Stomach (tissue), 9 donors: ENCODE data around the gene SEMA6A. TPM values are rescaled to one million over a fixed set of nuclear protein-coding genes. Genes with fewer than 3 reads are reported as not detected.

Experiments used
- DNase-seq, 2 donors: peaks; one replicate each; pipeline versions ENCODE4 v3.0.0 to v3.0.0-alpha.2; 2013 to 2019
- H3K27ac ChIP-seq, 5 donors: fragments of 200-600 bp in 4 of 5; sonication (generic) in 4 of 5; one replicate each; pipeline ENCODE4 v1.5.1; 2013 to 2019; ENCODE audit warnings: mild to moderate bottlenecking in 1 of 5, moderate library complexity in 1 of 5
- H3K27me3 ChIP-seq, 3 donors: fragments of 200-600 bp; sonication (generic); one replicate each; pipeline ENCODE4 v1.5.1; 2017 to 2019; ENCODE audit warnings: mixed run types in 1 of 3
- H3K36me3 ChIP-seq, 4 donors: fragments of 200-600 bp; sonication (generic); 1 replicate in 3 of 4; 2 replicates in 1 of 4; pipeline ENCODE4 v1.5.1; 2016 to 2019
- H3K4me1 ChIP-seq, 4 donors: fragments of 200-600 bp; sonication (generic); one replicate each; pipeline ENCODE4 v1.5.1; 2016 to 2019
- H3K4me3 ChIP-seq, 4 donors: fragments of 200-600 bp; sonication (generic) in 3 of 4; one replicate each; pipeline ENCODE4 v1.5.1; 2016 to 2019; ENCODE audit warnings: mild to moderate bottlenecking in 1 of 4
- H3K9me3 ChIP-seq, 4 donors: fragments of 200-600 bp; sonication (generic); one replicate each; pipeline ENCODE4 v1.5.1; 2016 to 2019
- EP300 ChIP-seq: sonication (generic); formaldehyde crosslinking; IDR thresholded peaks from one replicate; pipeline ENCODE4 v1.6.1; 2017; ENCODE audit warnings: antibody characterized with exemption
- POLR2A ChIP-seq, 4 donors: fragments of 450-650 bp; IDR thresholded peaks; one replicate each; pipeline ENCODE4 v1.6.1; 2016; ENCODE audit warnings: antibody characterized with exemption in 4 of 4, control low read depth in 2 of 4, mild to moderate bottlenecking in 1 of 4, moderate library complexity in 1 of 4
- POLR2AphosphoS5 ChIP-seq, 3 donors: sonication (generic); formaldehyde crosslinking; IDR thresholded peaks; one replicate each; pipeline ENCODE4 v1.6.1; 2016; ENCODE audit warnings: antibody characterized with exemption in 3 of 3
- WGBS, 5 donors: extraction: QIAGEN DNeasy Blood & Tissue Kit in 3 of 5; methylation state at CpG; one replicate each; pipeline versions ENCODE4 v1.1.5 to v1.1.7; 2013 to 2018; 5-methylcytosine and 5-hydroxymethylcytosine counted together
- intact Hi-C: fragments of 100-400 bp; cut with DNase I; formaldehyde crosslinking; loops from one replicate; pipeline ENCODE4 v1.15.1; 2023; ENCODE audit warnings: low total_unique reads
- polyA plus RNA-seq, 3 donors: library from polyadenylated mRNA; stranded (reverse); fragments of 200-250 nt; gene quantifications; one replicate each; pipeline ENCODE4 v1.2.3, GENCODE V29; 2013
- total RNA-seq, 5 donors: library from RNA; depleted of rRNA; stranded (reverse); fragments of >200 nt; gene quantifications; one replicate each; pipeline versions ENCODE4 v1.1.0 to v1.2.3, GENCODE V29; 2014 to 2016
- TF ChIP-seq, protein P1 (sequence below), 7 experiments: fragments of 450-650 bp in 4 of 7; fragments of 200-600 bp in 3 of 7; sonication (generic) in 3 of 7; IDR thresholded peaks; one replicate each; pipeline ENCODE4 v1.5.1; 2016 to 2019; ENCODE audit warnings: antibody characterized with exemption in 7 of 7, control low read depth in 2 of 7, mild to moderate bottlenecking in 1 of 7
- donor health status: healthy with polysubstance abuse.
- donor health status: Bipolar disorder and iron deficiency.
- donor health status: healthy.

SEMA6A gene
- total and polyA plus RNA-seq, 8 donors, result 0.37 to 37.5 (median 11.0) TPM

DNA sequence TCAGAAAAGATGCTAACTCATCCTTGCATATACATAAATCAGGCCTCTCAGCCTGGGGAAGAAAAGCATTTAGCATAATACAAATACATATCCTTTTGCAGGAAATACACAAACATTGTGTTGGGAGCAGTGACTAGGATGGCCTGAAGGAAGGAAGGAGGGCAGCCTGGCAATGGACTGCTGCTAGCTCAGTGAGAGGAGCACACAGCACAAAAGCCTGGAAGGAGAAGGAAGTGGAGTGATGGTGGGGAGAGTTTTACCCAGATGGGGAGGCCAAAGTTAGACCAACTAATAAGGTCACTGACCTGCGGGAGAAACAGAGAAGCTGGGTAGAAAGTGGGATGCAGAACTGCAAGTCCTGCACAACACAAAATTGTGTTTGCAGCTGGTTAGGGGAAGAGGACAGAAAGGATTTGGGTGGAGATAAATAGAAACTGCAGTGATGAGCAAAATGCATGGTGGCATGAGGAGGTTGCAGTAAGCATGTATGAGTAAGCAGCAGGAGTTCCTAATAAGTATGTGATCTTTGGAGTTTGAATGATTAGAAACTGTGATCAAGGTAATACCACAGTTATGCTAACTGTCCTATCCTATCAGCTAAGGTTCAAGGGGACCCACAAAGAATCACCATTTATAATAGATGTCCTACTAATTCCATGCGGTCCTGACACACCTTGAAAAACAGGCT lies 39.5 kb downstream of the SEMA6A start:
- 80 to 95% (median 90%) methylated on average over 2 of the region's 2 CpGs for WGBS, 5 donors
- TF ChIP-seq POLR2AphosphoS5 (IDR thresholded peaks at IDR 0.05) (no peak), EP300 (no peak), POLR2A (IDR thresholded peaks at IDR 0.05) (no peak)
- TF ChIP-seq, protein P1, sequence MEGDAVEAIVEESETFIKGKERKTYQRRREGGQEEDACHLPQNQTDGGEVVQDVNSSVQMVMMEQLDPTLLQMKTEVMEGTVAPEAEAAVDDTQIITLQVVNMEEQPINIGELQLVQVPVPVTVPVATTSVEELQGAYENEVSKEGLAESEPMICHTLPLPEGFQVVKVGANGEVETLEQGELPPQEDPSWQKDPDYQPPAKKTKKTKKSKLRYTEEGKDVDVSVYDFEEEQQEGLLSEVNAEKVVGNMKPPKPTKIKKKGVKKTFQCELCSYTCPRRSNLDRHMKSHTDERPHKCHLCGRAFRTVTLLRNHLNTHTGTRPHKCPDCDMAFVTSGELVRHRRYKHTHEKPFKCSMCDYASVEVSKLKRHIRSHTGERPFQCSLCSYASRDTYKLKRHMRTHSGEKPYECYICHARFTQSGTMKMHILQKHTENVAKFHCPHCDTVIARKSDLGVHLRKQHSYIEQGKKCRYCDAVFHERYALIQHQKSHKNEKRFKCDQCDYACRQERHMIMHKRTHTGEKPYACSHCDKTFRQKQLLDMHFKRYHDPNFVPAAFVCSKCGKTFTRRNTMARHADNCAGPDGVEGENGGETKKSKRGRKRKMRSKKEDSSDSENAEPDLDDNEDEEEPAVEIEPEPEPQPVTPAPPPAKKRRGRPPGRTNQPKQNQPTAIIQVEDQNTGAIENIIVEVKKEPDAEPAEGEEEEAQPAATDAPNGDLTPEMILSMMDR (IDR thresholded peaks at IDR 0.05), result no peak
- Histone ChIP-seq H3K36me3 (no peaks in the 10 kb centered on the region), H3K27me3 (no peaks in the 10 kb centered on the region), H3K9me3 (no peaks in the 10 kb centered on the region), H3K27ac (no peak overlapping the region), H3K4me3 (no peak overlapping the region), H3K4me1 (peaks cover 0 to 55% (median 30%) of the 10 kb centered on the region in 4 donors)
- intact Hi-C loops, result no loop called here
- DNase-seq, result no peak

DNA sequence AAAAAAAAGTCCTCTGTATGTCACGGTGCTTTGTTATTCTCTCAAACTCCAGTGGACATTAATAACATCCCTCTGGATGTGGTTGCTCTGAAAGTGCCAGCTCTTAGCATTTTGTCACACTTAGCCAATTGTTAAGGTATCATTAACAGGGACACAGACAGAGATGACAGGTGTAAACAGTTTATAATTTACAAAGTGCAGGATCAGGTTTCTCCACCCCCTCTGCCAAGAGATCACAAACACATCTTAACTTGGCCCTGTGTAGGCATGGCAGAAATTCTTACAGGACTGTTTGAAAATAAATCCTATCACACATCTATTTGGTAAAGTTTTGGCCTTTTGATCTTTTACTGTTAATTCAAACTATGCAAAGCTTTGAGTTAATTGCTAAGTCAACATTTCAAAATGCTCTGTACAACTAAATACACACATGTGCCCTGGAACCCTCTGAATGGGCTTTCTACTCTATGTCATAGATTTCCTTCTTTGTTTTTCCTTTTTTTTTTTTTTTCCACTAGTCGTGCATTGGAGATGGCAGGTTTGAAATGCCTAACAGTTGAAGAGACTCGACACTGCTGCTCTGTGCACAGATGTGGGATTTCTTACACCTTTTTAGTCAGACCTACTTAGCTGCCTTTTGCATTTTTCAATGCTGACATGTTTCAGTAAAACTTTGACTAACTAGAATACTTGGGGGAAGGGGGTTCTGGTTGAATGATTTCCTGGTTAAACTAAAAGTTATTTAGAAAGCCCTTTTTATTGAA lies 41.7 kb downstream of the SEMA6A start:
- no peaks in the 10 kb centered on the region for H3K36me3 ChIP-seq
- no peaks in the 10 kb centered on the region for H3K27me3 ChIP-seq
- peak in 1 of 2 donors; percentile 60 for DNase-seq
- H3K4me1 ChIP-seq, result peaks cover 0 to 75% (median 34%) of the 10 kb centered on the region in 4 donors
- intact Hi-C loops, result no loop called here
- H3K27ac ChIP-seq, result no peak overlapping the region
- TF ChIP-seq POLR2A (IDR thresholded peaks at IDR 0.05) (no peak), EP300 (no peak), POLR2AphosphoS5 (IDR thresholded peaks at IDR 0.05) (no peak)
- TF ChIP-seq, protein P1 (IDR thresholded peaks at IDR 0.05), result no peak
- H3K4me3 ChIP-seq, result no peak overlapping the region
- H3K9me3 ChIP-seq, result no peaks in the 10 kb centered on the region
- WGBS, 5 donors, result 21 to 34% (median 31%) methylated on average over 3 of the region's 3 CpGs

DNA sequence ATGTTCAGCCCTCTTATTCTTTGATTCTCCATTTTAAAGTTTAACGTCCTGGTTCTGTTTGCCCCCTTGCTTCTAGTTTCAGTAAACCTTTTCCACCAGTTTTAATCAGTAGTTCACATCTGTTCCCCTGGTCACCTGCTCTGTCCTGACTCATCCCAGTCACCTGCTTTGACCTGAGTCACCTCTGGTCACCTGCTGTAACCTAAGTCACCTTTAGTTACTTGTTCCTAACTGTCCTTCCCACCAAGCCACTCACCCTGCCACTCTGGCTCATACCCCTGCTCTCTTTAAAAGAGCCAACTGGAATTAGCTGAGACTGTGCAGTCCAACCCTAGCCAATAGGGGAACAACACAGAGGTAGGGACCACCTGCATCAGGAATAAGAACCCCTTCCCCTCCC lies 43.0 kb downstream of the SEMA6A start:
- 67 to 88% (median 84%) methylated on average over 1 of the region's 1 CpG for WGBS, 5 donors
- TF ChIP-seq EP300, result no peak
- TF ChIP-seq, protein P1 (IDR thresholded peaks at IDR 0.05), result no peak
- no peak for TF ChIP-seq POLR2A (IDR thresholded peaks at IDR 0.05)
- TF ChIP-seq POLR2AphosphoS5 (IDR thresholded peaks at IDR 0.05), result no peak
- Histone ChIP-seq H3K27ac (no peak overlapping the region), H3K4me3 (no peak overlapping the region), H3K9me3 (no peaks in the 10 kb centered on the region), H3K36me3 (no peaks in the 10 kb centered on the region), H3K4me1 (peaks cover 6 to 79% (median 37%) of the 10 kb centered on the region in 4 donors), H3K27me3 (no peaks in the 10 kb centered on the region)
- no peak for DNase-seq
- intact Hi-C loops, result no loop called here

GRCh38 chr5:116531117-116531516 lies 43.5 kb downstream of the SEMA6A start:
- Histone ChIP-seq H3K36me3 (no peaks in the 10 kb centered on the region), H3K9me3 (no peaks in the 10 kb centered on the region), H3K27me3 (no peaks in the 10 kb centered on the region), H3K4me3 (no peak overlapping the region), H3K27ac (no peak overlapping the region), H3K4me1 (peaks cover 6 to 79% (median 36%) of the 10 kb centered on the region in 4 donors)
- TF ChIP-seq POLR2A (IDR thresholded peaks at IDR 0.05) (no peak), EP300 (no peak), POLR2AphosphoS5 (IDR thresholded peaks at IDR 0.05) (no peak)
- intact Hi-C loops, result no loop called here
- no peak for DNase-seq
- 85 to 94% (median 87%) methylated on average over 5 of the region's 5 CpGs for WGBS, 5 donors
